Gastrocnemius medialis (tissue), 4 donors: ENCODE measurements around the gene TMEM81.

Experiments used
- POLR2A ChIP-seq, 2 donors: fragments of 450-650 bp; IDR thresholded peaks; one replicate each; pipeline ENCODE4 v1.6.1; 2017; ENCODE audit warnings: antibody characterized with exemption in 2 of 2, mild to moderate bottlenecking in 2 of 2, moderate library complexity in 2 of 2
- TF ChIP-seq, protein P1 (sequence below), 5 experiments: fragments of 450-650 bp in 3 of 5; fragments of 200-600 bp in 2 of 5; sonication (generic) in 2 of 5; IDR thresholded peaks in 4 of 5; conservative IDR thresholded peaks in 1 of 5; 1 replicate in 4 of 5; 2 replicates in 1 of 5; pipeline ENCODE4 v1.5.1; 2016 to 2019; ENCODE audit warnings: antibody characterized with exemption in 5 of 5, mild to moderate bottlenecking in 3 of 5, moderate library complexity in 3 of 5

DNA sequence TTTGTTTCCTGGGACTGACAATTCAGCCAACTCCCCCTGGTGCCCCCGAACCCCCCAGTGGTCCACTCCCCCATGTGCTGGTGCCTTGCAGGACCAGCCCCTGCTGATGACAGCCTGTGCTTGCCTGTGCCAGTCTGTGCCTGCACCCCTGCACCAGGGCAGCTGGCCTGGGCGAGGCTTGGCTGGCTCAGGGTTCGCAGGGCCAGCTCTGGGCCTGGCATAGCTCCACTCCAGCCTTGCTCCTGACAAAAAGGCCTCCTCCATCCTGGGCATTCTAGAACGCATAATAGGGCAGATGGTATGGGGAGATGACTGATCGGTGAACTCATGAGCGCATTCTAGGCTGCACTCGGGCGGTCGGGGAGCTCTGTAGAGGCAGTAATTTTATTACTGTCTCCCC, 35.9 kb downstream of the TMEM81 start:
- TF ChIP-seq, protein P1, sequence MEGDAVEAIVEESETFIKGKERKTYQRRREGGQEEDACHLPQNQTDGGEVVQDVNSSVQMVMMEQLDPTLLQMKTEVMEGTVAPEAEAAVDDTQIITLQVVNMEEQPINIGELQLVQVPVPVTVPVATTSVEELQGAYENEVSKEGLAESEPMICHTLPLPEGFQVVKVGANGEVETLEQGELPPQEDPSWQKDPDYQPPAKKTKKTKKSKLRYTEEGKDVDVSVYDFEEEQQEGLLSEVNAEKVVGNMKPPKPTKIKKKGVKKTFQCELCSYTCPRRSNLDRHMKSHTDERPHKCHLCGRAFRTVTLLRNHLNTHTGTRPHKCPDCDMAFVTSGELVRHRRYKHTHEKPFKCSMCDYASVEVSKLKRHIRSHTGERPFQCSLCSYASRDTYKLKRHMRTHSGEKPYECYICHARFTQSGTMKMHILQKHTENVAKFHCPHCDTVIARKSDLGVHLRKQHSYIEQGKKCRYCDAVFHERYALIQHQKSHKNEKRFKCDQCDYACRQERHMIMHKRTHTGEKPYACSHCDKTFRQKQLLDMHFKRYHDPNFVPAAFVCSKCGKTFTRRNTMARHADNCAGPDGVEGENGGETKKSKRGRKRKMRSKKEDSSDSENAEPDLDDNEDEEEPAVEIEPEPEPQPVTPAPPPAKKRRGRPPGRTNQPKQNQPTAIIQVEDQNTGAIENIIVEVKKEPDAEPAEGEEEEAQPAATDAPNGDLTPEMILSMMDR (IDR thresholded peaks at IDR 0.05 in 4 of 5, conservative IDR thresholded peaks at IDR 0.05 in 1 of 5): no peak
- no peak for TF ChIP-seq POLR2A (IDR thresholded peaks at IDR 0.05)
